AG04450 (cell line): Measurements from ENCODE around the gene ATG14. TPM values are rescaled to one million over a fixed set of nuclear protein-coding genes. Genes with fewer than 3 reads are reported as not detected.
"Not testable (repeated sequence)": the region's sequence is repeated elsewhere in the genome, so short reads cannot be mapped to it uniquely, and the experiment has no call there.

ENCODE experiments used
- CTCF ChIA-PET: fragments of 300-600, 350-600 bp; formaldehyde crosslinking; extraction: SDS; loops from one replicate; lab custom pipeline; 2022; ENCODE audit warnings: antibody characterized with exemption, inconsistent platforms; lab: Charles Lee
- POLR2A ChIA-PET: fragments of 350-600 bp; formaldehyde crosslinking; extraction: SDS; loops from one replicate; lab custom pipeline; 2021; ENCODE audit warnings: antibody characterized with exemption, inconsistent platforms; lab: Yijun Ruan, JAX
- DNase-seq: peaks from one replicate; pipeline ENCODE4 v3.0.0-alpha.2; 2011; ENCODE audit warnings: low read depth, low spot score
- H3K27ac ChIP-seq: one replicate; pipeline ENCODE4 v1.5.1; 2012; ENCODE audit warnings: low read depth, low read length, control low read depth
- H3K27me3 ChIP-seq: one replicate; pipeline ENCODE4 v1.6.0; 2012; ENCODE audit warnings: low read length; ENCODE audit not compliant: control insufficient read depth, insufficient read depth
- H3K4me3 ChIP-seq: 2 replicates; pipeline ENCODE4 v1.5.1; 2011; ENCODE audit warnings: mild to moderate bottlenecking, low read depth, low read length, control low read depth
- H3K9me3 ChIP-seq: 2 replicates; pipeline ENCODE4 v1.5.1; 2012; ENCODE audit warnings: low read length; ENCODE audit not compliant: control insufficient read depth, insufficient read depth
- CTCF ChIP-seq: IDR thresholded peaks from 2 replicates; pipeline ENCODE4 v1.5.1; 2011; ENCODE audit warnings: low read depth, low read length, control low read depth, inconsistent platforms
- polyA plus RNA-seq: library from polyadenylated mRNA; depleted of rRNA; stranded (reverse); fragments of >200 nt; gene quantifications from 2 replicates; pipeline ENCODE4 v1.2.3, GENCODE V29; 2011

The ATG14 gene
- polyA plus RNA-seq, 1 experiment = 14.9 TPM

GRCh38 chr14:55427439-55427838 is 15.8 kb upstream of the ATG14 start:
- H3K27ac ChIP-seq = no peak overlapping the region
- H3K4me3 ChIP-seq = no peak overlapping the region
- no peak for TF ChIP-seq CTCF
- H3K9me3 ChIP-seq = no peaks in the 10 kb centered on the region
- no peaks in the 10 kb centered on the region for H3K27me3 ChIP-seq
- CTCF ChIA-PET = interaction anchor here (0.7 to 3.3 kb wide), 9 partner anchors 9 to 1060 kb away, joined by 3 to 27 read pairs (median 5); no protein-coding TSS in a partner anchor
- POLR2A ChIA-PET = interaction anchor here (0.7 kb wide), 1 partner anchor 103 kb away, joined by 3 read pairs; no protein-coding TSS in a partner anchor
- no peak for DNase-seq

GRCh38 chr14:55426891-55427290 is 15.3 kb upstream of the ATG14 start:
- ChIA-PET CTCF (interaction anchor here (0.9 to 3.3 kb wide), 6 partner anchors 9 to 215 kb away, joined by 3 to 27 read pairs (median 6); no protein-coding TSS in a partner anchor), POLR2A (interaction anchor here (0.5 to 0.7 kb wide), 2 partner anchors 12 to 103 kb away, joined by 3 to 13 read pairs; no protein-coding TSS in a partner anchor)
- no peak for DNase-seq
- H3K9me3 ChIP-seq = no peaks in the 10 kb centered on the region
- no peak overlapping the region for H3K27ac ChIP-seq
- no peak for TF ChIP-seq CTCF
- H3K27me3 ChIP-seq = no peaks in the 10 kb centered on the region
- no peak overlapping the region for H3K4me3 ChIP-seq

DNA sequence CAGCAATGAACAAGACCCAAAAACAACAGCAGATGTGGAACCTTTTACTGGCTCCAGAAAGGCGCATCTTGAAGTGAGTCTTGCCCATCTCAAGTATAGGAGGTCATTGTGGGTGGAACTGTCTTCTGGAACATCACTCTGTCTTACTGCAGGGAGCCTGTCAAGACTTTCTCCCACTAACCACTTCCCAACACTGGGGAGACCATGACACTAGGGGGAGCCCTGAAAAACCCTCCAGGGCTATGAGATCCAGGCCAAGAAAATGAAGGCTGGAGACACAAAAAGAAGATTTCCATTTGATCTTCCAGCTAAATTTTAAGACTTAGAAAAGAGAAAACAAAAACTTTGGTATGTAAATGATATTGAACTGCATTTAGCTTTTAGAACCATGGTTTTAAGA is 13.5 kb upstream of the ATG14 start:
- H3K27ac ChIP-seq = no peak overlapping the region
- H3K4me3 ChIP-seq = no peak overlapping the region
- TF ChIP-seq CTCF = no peak
- no peaks in the 10 kb centered on the region for H3K27me3 ChIP-seq
- H3K9me3 ChIP-seq = no peaks in the 10 kb centered on the region
- CTCF ChIA-PET = interaction anchor here (0.9 to 2.0 kb wide), 4 partner anchors 21 to 335 kb away, joined by 4 to 8 read pairs (median 6); partner anchors contain the start of gene FBXO34
- POLR2A ChIA-PET = no interaction called here
- DNase-seq = no peak

GRCh38 chr14:55423969-55424368 is 12.3 kb upstream of the ATG14 start:
- no peak for DNase-seq
- no peaks in the 10 kb centered on the region for H3K9me3 ChIP-seq
- POLR2A ChIA-PET = no interaction called here
- no peak overlapping the region for H3K27ac ChIP-seq
- CTCF ChIA-PET = interaction anchor here (0.7 to 2.0 kb wide), 7 partner anchors 8 to 211 kb away, joined by 3 to 8 read pairs (median 4); partner anchors contain the start of gene FBXO34
- no peak for TF ChIP-seq CTCF
- no peak overlapping the region for H3K4me3 ChIP-seq
- no peaks in the 10 kb centered on the region for H3K27me3 ChIP-seq

GRCh38 chr14:55422338-55422737 is 10.7 kb upstream of the ATG14 start:
- H3K9me3 ChIP-seq, POLR2A ChIA-PET, H3K4me3 ChIP-seq, DNase-seq, H3K27me3 ChIP-seq, H3K27ac ChIP-seq: not testable (repeated sequence)
- CTCF ChIA-PET = interaction anchor here (1.2 to 2.5 kb wide), 2 partner anchors 177 to 209 kb away, joined by 4 to 6 read pairs; no protein-coding TSS in a partner anchor
